GM10248 (cell line): Measurements from ENCODE around the gene ADAMTS5.

Experiments
- CTCF ChIA-PET: fragments of 300-600 bp; sonication (Branson Sonifier 250); formaldehyde crosslinking; extraction: SDS; loops from one replicate; lab custom pipeline; 2021; ENCODE audit warnings: antibody characterized with exemption; lab: Yijun Ruan, JAX
- POLR2A ChIA-PET: fragments of 350-650 bp; sonication (Branson Sonifier 250); formaldehyde crosslinking; extraction: SDS; loops from one replicate; lab custom pipeline; 2020; ENCODE audit warnings: antibody characterized with exemption; lab: Yijun Ruan, JAX
- DNase-seq: peaks from one replicate; pipeline ENCODE4 v3.0.0; 2012; ENCODE audit errors: extremely low spot score
- CTCF ChIP-seq: IDR thresholded peaks from 2 replicates; pipeline ENCODE4 v1.5.1; 2012; ENCODE audit warnings: mild to moderate bottlenecking, low read depth; ENCODE audit errors: extremely low read depth, missing control alignments, control extremely low read depth

ADAMTS5 gene

GRCh38 chr21:26952374-26953066 lies 14.4 kb downstream of the ADAMTS5 start:
- DNase-seq = no peak
- TF ChIP-seq CTCF = no peak
- ChIA-PET POLR2A (no interaction called here), CTCF (interaction anchor here (1.6 kb wide), 1 partner anchor 17 kb away, joined by 3 read pairs; no protein-coding TSS in a partner anchor)

- no peak for DNase-seq
- POLR2A ChIA-PET = no interaction called here
- CTCF ChIA-PET = interaction anchor here (1.3 to 1.4 kb wide), 2 partner anchors 8 to 12 kb away, joined by 3 read pairs; no protein-coding TSS in a partner anchor
- no peak for TF ChIP-seq CTCF
Observed at GRCh38 chr21:26949830-26950229, 17.1 kb downstream of the ADAMTS5 start.

GRCh38 chr21:26948194-26948593 lies 18.7 kb downstream of the ADAMTS5 start:
- no peak for DNase-seq
- CTCF ChIA-PET = interaction anchor here (1.1 to 1.4 kb wide), 3 partner anchors 8 to 11 kb away, joined by 3 to 5 read pairs (median 4); no protein-coding TSS in a partner anchor
- POLR2A ChIA-PET = no interaction called here
- TF ChIP-seq CTCF = no peak

GRCh38 chr21:26946744-26947446 lies 20.0 kb downstream of the ADAMTS5 start:
- TF ChIP-seq CTCF = no peak
- ChIA-PET CTCF (no interaction called here), POLR2A (no interaction called here)
- no peak for DNase-seq

- no peak for TF ChIP-seq CTCF
- ChIA-PET POLR2A (no interaction called here), CTCF (no interaction called here)
- DNase-seq = no peak
Observed at GRCh38 chr21:26945916-26946675, 20.8 kb downstream of the ADAMTS5 start.

- no peak for DNase-seq
- ChIA-PET CTCF (no interaction called here), POLR2A (no interaction called here)
- no peak for TF ChIP-seq CTCF
Observed at GRCh38 chr21:26943921-26944320, 23.0 kb downstream of the ADAMTS5 start.
